ENCODE results near the gene MLPH. TPM values are rescaled to one million over a fixed set of nuclear protein-coding genes. Genes with fewer than 3 reads are reported as not detected.
A peak's percentile ranks its signal among the peaks of the same experiment; 100 is the strongest.

Gene MLPH
- total and polyA plus RNA-seq, 2 of the 4 experiments (the other 2 are of a cell fraction): 13.8 to 21.6 TPM

DNA sequence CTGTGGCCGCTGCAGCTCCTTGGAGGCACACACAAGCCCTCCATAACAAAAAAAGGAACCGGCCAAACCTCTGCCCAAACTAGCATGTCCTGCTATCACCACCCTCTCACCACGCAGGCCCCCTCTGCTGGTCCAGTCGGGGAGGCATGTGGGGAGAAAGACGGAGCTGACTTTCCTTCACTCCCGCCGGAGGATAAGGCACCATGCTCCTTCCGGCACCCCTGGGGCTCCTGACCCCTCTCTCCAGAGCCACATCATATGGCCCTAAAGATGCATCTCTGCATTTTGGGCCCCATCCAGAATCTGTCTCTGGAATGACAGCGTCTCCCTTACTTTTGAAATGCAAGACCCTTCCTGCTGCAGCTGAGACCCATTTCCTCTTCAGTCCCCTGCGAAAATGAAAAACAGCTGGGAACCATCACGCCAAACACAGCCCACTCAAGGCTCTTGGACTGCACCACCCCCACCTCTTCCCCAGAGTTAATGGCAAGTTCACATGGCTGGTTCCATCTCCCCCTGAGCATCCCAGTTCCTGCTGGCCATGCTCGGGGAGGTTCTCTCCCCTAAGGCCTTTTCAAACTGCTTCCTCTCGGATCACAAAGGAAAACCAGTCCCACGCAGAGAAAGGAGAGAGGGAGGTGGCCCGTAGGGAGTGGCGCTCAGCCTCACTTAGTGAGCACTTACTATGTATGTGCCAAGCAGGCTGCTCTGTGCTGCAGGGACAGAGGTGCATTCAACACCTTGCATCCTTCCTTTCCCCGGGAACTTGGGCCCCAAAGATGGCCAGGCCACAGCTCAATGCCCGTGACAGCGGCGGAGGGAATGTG is 35.2 kb upstream of the MLPH start:
- TF ChIP-seq, protein P1, sequence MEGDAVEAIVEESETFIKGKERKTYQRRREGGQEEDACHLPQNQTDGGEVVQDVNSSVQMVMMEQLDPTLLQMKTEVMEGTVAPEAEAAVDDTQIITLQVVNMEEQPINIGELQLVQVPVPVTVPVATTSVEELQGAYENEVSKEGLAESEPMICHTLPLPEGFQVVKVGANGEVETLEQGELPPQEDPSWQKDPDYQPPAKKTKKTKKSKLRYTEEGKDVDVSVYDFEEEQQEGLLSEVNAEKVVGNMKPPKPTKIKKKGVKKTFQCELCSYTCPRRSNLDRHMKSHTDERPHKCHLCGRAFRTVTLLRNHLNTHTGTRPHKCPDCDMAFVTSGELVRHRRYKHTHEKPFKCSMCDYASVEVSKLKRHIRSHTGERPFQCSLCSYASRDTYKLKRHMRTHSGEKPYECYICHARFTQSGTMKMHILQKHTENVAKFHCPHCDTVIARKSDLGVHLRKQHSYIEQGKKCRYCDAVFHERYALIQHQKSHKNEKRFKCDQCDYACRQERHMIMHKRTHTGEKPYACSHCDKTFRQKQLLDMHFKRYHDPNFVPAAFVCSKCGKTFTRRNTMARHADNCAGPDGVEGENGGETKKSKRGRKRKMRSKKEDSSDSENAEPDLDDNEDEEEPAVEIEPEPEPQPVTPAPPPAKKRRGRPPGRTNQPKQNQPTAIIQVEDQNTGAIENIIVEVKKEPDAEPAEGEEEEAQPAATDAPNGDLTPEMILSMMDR (conservative IDR thresholded peaks at IDR 0.05; ENCODE audit: low read depth, low read length): peak; percentile 53
- TF ChIP-seq MAFK (IDR thresholded peaks at IDR 0.05; ENCODE audit: low read depth, low read length) (no peak), RAD21 (IDR thresholded peaks at IDR 0.05; ENCODE audit: low read length) (peak; percentile 59), SMC3 (IDR thresholded peaks at IDR 0.05; ENCODE audit: low read depth, low read length) (peak; percentile 48)
- WGBS, 2 experiments (ENCODE audit: extremely low coverage in 2 of 2, insufficient read length in 1 of 2): 42% methylated on average over 2 of the region's 20 CpGs; no CpG with 5 or more reads in 1 of the 2 experiments

More for the DNA sequence above, 35.2 kb upstream of the MLPH start:
- Histone ChIP-seq H3K36me3 (ENCODE audit: control insufficient read depth, insufficient read depth, low read length) (no peaks in the 10 kb centered on the region), H3K27ac (ENCODE audit: insufficient read depth, low read length) (peak overlapping the region; percentile 52), H3K9ac (ENCODE audit: low read depth, low read length) (peak overlapping the region; percentile 11; the same call in 1 of the 2 replicates), H2AK9ac (replicated peaks; ENCODE audit: low read depth, low read length, poor library complexity) (peak overlapping the region; percentile 57), H3K9me3 (ENCODE audit: control insufficient read depth, insufficient read depth, low read length) (no peaks in the 10 kb centered on the region), H3K18ac (ENCODE audit: low read depth, low read length) (peak overlapping the region; percentile 51; the same call in 1 of the 2 replicates), H4K8ac (ENCODE audit: low read depth in 2 of 2, low read length in 2 of 2) (peak overlapping the region; percentile 75 to 77), H3K4me3 (ENCODE audit: insufficient read depth, low read depth, low read length) (no peak overlapping the region), H3K56ac (ENCODE audit: extremely low read depth, insufficient read depth, low read length) (no peak overlapping the region), H2BK15ac (ENCODE audit: low read depth, low read length) (peak overlapping the region; percentile 84), H2AFZ (replicated peaks; ENCODE audit: low read length, poor library complexity) (peak overlapping the region; percentile 81), H2AK5ac (ENCODE audit: low read depth, low read length) (peak overlapping the region; percentile 88), H3K4me1 (ENCODE audit: control insufficient read depth, insufficient read depth, low read length) (peaks cover 37% of the 10 kb centered on the region), H3K4me2 (ENCODE audit: low read depth, low read length) (peak overlapping the region; percentile 3; the same call in 1 of the 2 replicates), H3K27me3 (ENCODE audit: control insufficient read depth, insufficient read depth, low read length) (no peaks in the 10 kb centered on the region), H4K20me1 (ENCODE audit: insufficient read depth, low read length) (no peaks in the 10 kb centered on the region), H4K91ac (ENCODE audit: insufficient read depth, low read depth, low read length) (peak overlapping the region; percentile 83), H3K79me1 (ENCODE audit: low read depth in 1 of 2, low read length in 2 of 2) (peaks cover 0 to 16% of the 10 kb centered on the region in 2 experiments; a peak in 3 of 4 replicates), H3K4ac (ENCODE audit: low read depth, low read length) (peak overlapping the region; percentile 18), H3K9me1 (ENCODE audit: insufficient read depth, low read length) (peaks cover 17% of the 10 kb centered on the region), H3K14ac (replicated peaks; ENCODE audit: low read depth, low read length) (peak overlapping the region; percentile 58; the same call in 1 of the 2 replicates), H2BK20ac (ENCODE audit: low read depth, low read length) (peak overlapping the region; percentile 76), H4K5ac (ENCODE audit: low read depth, low read length) (peak overlapping the region; percentile 59), H3K23ac (ENCODE audit: low read depth, low read length) (peak overlapping the region; percentile 36), H2BK120ac (ENCODE audit: low read depth, low read length) (peak overlapping the region; percentile 36), H2BK5ac (ENCODE audit: low read depth, low read length, poor library complexity, severe bottlenecking) (no peak overlapping the region)
- ChIA-PET CTCF (interaction anchor here (0.8 to 2.0 kb wide), 7 partner anchors 9 to 90 kb away, joined by 3 to 17 read pairs (median 5); partner anchors contain the start of gene COL6A3), POLR2A (ENCODE audit: unreplicated experiment) (interaction anchor here (1.7 kb wide), 1 partner anchor 40 kb away, joined by 7 read pairs; no protein-coding TSS in a partner anchor)
- no TSS peak for BruUV-seq (replicated peaks)
- intact Hi-C loops (cut with micrococcal nuclease): loop anchor here (2.0 kb wide), 1 partner anchor 27 kb away; no protein-coding TSS in a partner anchor
- in situ Hi-C loops (cut with MboI; ENCODE audit: low sequenced_read_pairs): no loop called here
- DNase-seq (peak; percentile 57), ATAC-seq (ENCODE audit: low read depth) (peak; percentile 48)
- dilution Hi-C loops (cut with HindIII; ENCODE audit: low sequenced_read_pairs, unreplicated experiment): no loop called here

Measured in IMR-90 (cell line).